Body of pancreas (tissue), 4 donors: Measurements from ENCODE around the gene TMTC2.

ENCODE experiments used
- POLR2A ChIP-seq, 3 donors: fragments of 450-650 bp; IDR thresholded peaks; one replicate each; pipeline ENCODE4 v1.6.1; 2016; ENCODE audit warnings: antibody characterized with exemption in 3 of 3, mild to moderate bottlenecking in 2 of 3
- TF ChIP-seq, protein P1 (sequence below), 7 experiments: fragments of 450-650 bp in 4 of 7; fragments of 200-600 bp in 3 of 7; sonication (generic) in 3 of 7; IDR thresholded peaks; one replicate each; pipeline ENCODE4 v1.5.1; 2016 to 2019; ENCODE audit warnings: antibody characterized with exemption in 7 of 7

DNA sequence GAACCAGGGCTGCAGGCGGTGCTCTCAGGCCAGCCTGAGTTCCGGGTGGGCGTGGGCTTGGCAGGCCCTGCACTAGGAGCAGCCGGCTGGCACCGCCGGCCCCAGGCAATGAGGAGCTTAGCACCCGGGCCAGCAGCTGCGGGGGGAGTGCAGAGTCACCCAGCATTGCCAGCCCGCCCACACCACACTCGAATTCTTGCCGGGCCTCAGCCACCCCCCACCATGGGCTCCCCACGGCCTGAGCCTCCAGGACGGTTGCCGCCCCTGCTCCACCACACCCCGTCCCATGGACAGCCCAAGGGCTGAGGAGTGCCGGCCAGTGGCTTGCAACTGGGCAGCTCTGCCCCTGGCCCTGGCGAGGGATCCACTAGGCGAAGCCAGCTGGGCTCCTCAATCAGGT is 453.4 kb downstream of the TMTC2 start:
- TF ChIP-seq, protein P1, sequence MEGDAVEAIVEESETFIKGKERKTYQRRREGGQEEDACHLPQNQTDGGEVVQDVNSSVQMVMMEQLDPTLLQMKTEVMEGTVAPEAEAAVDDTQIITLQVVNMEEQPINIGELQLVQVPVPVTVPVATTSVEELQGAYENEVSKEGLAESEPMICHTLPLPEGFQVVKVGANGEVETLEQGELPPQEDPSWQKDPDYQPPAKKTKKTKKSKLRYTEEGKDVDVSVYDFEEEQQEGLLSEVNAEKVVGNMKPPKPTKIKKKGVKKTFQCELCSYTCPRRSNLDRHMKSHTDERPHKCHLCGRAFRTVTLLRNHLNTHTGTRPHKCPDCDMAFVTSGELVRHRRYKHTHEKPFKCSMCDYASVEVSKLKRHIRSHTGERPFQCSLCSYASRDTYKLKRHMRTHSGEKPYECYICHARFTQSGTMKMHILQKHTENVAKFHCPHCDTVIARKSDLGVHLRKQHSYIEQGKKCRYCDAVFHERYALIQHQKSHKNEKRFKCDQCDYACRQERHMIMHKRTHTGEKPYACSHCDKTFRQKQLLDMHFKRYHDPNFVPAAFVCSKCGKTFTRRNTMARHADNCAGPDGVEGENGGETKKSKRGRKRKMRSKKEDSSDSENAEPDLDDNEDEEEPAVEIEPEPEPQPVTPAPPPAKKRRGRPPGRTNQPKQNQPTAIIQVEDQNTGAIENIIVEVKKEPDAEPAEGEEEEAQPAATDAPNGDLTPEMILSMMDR (IDR thresholded peaks at IDR 0.05), result no peak
- TF ChIP-seq POLR2A (IDR thresholded peaks at IDR 0.05), result no peak
